Fibroblast of lung (primary cell): ENCODE data around the gene EYS.

Experiments
- CTCF ChIP-seq, 2 donors: IDR thresholded peaks in 1 of 2; conservative IDR thresholded peaks in 1 of 2; 1 replicate in 1 of 2; 2 replicates in 1 of 2; pipeline ENCODE4 v1.5.1; 2011 to 2012; ENCODE audit warnings: low read length in 2 of 2, control low read depth in 1 of 2, inconsistent platforms in 1 of 2, low read depth in 1 of 2, mild to moderate bottlenecking in 1 of 2
- EZH2 ChIP-seq: IDR thresholded peaks from 2 replicates; pipeline ENCODE4 v1.5.1; 2012; ENCODE audit warnings: low read length, control low read depth, mild to moderate bottlenecking; ENCODE audit errors: missing control alignments

DNA sequence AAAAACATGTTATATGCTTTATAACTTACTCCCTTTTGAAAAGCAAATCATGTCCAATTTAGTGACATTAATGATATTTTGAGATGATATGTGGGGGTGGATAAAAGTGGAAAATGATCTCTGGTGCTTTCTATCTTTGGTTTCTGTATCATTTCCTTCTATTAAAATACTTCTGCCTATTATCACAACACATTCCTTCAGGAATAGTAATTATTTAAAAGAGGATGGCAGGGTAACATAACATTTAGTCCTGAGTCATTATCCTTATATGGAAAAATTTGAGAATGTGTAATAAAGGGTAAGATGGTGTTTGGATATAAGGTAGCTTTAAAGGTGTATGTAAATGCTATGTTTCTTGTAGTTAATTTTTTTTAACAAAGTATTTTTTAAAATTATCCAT is 1413.7 kb downstream of the EYS start:
- TF ChIP-seq CTCF (conservative IDR thresholded peaks at IDR 0.05 in 1 of 2, IDR thresholded peaks at IDR 0.05 in 1 of 2; ENCODE audit: low read depth in 1 of 2, low read length in 2 of 2): no peak
- TF ChIP-seq EZH2: no peak
